NCI-H526 (cell line): ENCODE measurements around the gene KCNK7.
"Not testable (repeated sequence)": the region's sequence is repeated elsewhere in the genome, so short reads cannot be mapped to it uniquely, and the experiment has no call there.

Experiments used
- DNase-seq, 2 experiments: peaks; one replicate each; lab custom pipeline; 2025; lab: John Stamatoyannopoulos, UW

KCNK7 gene, protein sequence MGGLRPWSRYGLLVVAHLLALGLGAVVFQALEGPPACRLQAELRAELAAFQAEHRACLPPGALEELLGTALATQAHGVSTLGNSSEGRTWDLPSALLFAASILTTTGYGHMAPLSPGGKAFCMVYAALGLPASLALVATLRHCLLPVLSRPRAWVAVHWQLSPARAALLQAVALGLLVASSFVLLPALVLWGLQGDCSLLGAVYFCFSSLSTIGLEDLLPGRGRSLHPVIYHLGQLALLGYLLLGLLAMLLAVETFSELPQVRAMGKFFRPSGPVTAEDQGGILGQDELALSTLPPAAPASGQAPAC

DNA sequence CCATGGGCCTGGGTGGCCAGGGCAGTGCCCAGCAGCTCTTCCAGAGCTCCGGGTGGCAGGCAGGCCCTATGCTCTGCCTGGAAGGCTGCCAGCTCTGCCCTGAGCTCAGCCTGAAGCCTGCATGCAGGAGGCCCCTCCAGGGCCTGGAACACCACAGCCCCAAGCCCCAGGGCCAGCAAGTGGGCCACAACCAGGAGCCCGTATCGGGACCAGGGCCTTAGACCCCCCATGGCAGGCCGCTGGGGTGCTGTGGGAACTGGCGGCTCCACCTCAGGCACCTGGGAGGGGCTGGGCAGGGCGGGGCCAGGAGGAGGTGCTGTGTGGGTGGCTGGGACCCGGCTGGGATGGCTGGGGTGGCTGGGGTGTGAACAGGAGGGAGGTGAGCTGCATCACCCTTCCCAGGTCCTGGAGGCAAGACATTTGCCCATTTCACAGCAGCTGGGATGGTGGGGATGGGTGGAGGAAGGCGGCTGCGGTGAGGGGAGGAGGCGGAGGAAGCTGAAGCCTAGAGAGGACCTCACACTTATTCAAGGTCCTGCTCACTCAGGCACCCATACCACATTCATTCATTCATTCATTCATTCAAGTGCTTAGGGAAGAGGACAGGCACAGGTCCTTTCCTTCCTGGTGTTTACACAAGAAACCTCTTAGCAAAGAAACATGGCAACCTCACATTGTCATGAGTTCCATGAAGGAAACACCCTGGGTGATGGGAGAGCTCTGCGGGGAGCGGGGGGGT lies at the start of gene KCNK7:
Gene KCNK7 (minus strand): TSS at position 258 of the 739 bp plus-strand sequence. CDS start 28 bp downstream, at position 230.
- no peak for DNase-seq

DNA sequence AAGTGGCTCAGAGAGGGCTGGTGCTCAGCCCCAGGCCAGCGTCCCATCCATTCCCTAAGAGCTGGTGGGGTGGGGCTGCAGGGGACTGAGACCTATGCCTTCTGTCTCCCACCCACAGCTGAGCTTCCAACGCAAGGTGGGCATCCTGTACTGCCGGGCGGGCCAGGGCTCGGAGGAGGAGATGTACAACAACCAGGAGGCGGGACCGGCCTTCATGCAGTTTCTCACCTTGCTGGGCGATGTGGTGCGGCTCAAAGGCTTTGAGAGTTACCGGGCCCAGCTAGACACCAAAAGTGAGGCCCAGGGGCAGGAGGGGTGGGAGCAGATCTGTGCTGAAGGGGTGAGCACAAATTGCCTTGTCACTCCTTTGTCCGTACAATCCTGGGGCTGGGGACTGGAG lies 49.2 kb upstream of the KCNK7 start:
- no peak for DNase-seq

DNA sequence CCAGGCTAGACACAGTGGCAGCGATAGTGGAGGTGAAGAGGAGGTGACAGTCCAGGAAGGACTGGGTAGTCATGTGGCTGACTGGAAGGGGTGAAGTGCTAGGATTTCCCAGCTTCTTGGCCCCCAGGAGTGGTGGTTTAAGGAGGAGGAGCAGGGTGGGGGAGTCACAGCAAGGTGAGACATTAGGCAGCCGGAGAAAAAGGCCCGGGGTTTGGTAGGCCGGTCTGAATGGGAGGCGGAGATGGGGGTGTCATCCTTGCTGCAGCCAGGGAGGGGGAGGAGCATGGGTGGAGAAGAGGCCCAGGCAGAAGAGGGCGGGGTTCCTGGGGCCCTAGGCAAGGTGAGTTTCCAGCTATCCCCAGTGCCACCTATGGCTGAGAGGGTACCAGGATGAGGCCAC lies 48.4 kb upstream of the KCNK7 start:
- DNase-seq = peak in 1 of 2 experiments; percentile 36

DNA sequence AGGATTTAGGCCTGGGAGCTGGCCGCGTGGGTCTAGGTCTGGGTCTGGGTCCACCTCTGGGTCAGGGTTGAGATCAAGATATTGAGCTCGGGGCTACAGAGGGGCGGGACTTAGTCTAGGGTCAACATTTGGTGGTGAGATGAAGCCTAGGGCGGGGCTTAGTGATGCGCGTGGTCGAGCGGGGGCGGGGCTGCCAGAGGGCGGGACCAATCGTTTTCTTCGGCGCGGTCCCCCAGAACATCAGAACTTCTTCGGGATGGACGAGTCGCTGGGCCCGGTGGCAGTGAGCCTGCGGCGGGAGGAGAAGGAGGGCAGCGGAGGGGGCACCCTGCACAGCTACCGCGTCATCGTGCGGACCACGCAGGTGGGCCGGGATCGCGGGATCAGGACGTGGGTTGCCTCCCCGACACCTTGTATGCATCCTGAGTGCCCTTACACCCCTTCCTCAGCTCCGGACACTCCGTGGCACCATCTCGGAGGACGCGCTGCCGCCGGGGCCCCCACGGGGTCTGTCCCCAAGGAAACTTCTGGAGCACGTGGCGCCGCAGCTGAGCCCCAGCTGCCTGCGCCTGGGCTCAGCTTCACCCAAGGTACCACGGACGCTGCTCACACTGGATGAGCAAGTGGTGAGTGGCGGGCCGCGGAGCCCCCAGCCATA lies 46.5 kb upstream of the KCNK7 start:
- DNase-seq = no peak

DNA sequence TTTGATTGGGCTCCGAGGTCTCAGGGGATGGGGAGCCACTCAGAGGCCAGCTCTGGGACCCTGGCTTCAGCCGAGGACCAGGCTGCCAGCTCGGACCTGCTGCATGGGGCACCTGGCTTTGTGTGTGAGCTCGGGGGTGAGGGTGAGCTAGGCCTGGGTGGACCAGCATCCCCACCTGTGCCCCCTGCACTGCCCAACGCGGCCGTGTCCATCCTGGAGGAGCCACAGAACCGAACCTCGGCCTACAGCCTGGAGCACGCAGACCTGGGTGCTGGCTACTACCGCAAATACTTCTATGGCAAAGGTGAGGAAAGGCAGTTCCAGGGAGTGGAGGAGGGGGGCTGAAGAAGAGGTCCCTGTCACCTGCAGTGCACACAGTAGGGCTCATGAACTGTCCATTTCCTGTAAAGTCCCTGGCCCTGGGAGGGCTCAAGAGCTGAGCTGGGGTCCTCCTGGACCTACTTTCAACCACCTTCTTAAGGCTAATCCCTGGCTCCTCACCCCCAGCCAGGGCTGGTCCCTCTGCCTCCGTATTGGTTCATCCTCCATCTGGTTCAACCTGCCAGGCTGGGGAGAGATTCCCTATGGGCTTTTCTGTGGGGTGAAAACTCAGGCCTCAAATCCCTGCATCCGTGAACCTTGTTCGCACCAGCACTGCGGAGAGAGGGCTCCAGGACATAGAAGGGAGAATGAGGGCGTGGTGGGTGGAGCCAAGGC lies 45.9 kb upstream of the KCNK7 start:
- DNase-seq = no peak

DNA sequence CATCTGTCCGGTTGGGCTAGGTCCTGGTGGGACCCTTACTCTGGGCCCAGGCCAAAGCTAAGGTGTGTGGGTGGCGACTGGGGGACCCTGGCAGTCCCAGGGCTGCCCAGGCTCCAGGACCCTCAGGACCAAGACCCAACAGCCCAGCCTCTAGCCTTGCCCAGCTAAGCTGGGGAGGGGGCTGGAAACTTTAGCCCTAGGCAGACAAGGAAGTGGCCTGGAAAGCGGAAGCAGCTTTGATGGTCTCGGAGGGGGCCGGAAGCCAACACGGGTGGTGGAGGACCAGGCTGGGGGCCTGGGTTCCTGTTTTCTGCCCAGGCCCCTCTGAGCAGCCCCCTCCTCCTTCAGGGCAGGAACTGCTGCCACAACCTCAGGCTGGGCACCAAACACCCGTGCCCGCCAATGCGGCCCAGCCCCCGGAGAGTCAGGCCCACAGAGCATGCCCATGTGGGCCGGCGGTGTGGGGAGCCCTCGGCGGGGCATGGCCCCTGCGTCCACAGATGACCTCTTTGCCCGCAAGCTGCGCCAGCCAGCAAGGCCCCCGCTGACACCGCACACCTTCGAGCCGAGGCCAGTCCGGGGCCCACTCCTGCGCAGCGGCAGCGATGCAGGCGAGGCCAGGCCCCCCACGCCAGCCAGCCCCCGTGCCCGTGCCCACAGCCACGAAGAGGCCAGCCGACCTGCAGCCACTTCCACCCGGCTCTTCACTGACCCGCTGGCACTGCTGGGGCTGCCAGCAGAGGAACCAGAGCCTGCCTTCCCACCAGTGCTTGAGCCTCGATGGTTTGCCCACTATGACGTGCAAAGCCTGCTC lies 45.1 kb upstream of the KCNK7 start:
- DNase-seq = no peak

DNA sequence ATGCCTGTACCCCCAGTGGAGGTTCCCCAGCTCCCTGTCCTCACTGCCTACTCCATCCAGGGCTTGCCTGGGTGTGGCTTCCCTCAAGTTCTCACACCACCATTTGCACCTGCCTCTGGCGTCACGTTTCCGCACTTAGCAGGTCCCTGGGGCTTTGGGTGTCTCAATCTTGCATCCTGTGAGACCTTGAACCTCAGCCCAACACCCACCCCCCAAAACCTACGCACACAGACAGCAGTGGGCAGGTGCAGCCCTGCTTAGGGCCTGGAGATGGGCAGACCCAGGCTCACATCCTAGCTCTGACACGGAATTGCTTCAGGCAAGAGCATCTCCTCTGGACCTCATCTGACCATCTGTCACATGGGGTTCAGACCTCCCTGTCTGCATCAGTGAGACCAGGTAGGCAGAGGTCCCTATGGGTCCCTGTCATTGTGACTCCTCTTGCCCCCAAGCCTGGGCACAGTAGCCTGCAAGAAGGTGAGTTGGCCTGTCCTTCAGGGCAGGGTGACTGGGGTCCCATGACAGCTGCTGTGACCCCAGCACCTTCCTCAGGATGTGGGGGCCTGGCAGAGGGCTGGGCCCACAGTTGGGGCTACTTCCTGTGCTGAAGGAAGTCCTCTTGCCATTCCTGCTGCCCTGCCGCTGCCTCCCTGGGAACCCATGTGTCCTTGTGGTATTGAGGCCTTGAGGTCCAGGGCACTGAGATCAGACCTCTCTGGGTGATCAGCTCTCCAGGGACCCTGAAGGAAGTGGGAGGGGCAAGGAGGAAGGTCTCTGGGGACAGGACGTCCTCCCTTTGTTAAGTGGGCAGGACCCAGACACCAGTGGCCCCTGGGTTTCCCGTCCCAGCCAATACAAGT lies 44.3 kb upstream of the KCNK7 start:
- DNase-seq = peak in 1 of 2 experiments; percentile 26

DNA sequence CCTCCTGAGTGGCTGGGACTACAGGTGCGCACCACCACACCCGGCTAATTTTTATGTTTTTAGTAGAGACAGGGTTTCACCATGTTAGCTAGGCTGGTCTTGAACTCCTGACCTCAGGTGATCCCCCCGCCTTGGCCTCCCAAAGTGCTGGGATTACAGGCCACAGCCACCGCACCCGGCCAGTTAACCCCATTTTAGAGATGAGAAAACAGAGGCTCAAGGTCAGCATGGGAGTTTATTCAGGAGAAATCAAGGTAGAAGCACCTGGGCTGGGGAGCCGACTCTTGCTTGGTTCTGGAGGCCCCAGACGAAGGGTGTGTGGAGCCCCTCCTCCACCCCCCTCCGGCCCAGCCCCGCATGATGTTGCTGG lies 43.6 kb upstream of the KCNK7 start:
- DNase-seq = not testable (repeated sequence)

DNA sequence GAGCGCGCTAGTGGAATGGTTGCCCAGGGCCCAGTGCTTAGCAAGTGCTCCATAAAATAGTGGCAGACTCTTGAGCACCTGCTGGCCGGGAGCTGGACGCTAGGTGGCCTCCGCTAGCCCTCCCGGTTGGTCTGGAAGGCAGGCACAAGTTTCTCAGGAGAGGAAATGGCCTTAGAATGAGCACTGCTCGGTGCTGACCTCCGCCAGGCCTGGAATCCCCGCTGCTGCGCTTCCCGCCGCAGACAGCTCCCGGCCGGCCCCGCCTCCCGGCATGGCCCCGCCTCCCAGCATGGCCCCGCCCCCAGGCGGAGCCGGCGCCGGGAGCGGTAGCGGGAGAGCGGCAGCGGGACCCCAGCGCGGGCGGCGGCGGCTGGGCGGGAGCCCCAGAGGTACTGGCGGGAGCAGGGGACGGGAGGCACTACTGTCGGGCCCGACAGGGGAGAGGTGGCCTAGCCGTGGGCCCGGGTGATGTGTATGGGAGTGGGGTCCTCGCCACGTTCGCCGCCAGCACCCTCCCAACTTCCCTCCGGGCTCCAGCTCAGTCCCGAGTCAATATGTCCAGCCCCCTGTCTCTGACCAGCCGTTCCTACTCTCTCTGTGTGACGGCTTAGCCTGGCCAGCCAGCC lies 42.3 kb upstream of the KCNK7 start, which contains the start of gene SIPA1:
Gene SIPA1 (plus strand): TSS at position 308 of the 626 bp plus-strand sequence. CDS start 2,821 bp downstream, outside the sequence.
- DNase-seq = peak in 1 of 2 experiments; percentile 73

DNA sequence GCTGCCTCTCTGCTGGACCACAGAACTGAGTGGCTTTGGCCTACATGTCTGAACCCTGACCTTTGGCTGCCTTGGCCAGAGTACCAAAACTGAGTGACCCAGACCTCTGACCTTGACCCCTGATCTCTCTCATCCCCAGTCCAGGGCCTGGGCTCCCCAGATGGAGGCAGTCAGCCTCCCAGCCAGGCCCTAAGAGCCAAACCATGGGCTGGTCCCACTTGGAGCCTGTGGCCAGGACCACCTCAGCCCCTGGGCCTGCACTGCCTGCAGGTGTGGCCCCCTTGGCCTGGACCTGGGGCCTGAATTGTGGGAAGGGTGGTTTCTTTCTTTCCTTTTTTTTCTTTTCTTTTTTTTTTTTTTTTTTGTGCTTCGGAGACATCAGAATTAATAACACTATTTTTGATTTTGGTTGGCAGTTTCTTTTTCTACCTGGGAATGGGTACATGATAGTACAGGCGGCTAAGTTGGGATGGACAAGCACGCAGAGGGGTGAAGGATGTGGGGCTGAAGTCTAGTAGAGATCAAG lies 41.5 kb upstream of the KCNK7 start:
- DNase-seq = no peak

DNA sequence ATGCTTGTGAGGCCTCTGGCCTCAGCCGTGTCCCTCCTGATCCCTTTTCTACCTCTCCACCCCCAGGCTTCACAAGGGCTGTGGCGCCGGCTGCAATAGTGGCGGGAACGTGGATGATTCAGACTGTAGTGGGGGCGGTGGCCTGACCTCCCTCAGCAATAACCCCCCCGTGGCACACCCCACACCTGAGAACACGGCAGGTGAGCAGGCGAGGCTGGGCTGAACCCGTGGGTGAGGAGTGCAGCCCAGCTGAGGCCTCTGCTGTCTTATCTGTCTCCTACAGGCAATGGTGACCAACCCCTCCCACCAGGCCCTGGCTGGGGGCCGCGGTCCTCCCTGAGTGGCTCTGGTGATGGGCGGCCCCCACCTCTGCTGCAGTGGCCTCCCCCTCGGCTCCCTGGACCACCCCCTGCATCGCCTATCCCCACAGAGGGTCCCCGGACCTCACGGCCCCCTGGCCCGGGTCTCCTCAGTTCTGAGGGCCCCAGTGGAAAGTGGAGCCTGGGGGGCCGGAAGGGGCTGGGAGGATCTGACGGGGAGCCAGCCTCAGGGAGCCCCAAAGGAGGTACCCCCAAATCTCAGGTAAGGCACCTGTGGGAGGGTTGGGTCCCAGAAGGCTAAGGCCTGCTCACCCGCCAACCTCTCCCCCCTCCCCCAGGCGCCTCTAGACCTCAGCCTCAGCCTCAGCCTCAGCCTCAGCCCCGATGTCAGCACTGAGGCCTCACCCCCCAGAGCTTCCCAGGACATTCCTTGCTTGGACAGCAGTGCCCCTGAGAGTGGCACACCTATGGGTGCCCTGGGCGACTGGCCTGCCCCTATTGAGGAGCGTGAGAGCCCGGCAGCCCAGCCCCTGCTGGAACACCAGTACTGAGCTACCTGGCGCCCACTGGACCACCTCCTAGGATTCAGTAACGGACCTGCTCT lies 40.8 kb upstream of the KCNK7 start:
- no peak for DNase-seq

DNA sequence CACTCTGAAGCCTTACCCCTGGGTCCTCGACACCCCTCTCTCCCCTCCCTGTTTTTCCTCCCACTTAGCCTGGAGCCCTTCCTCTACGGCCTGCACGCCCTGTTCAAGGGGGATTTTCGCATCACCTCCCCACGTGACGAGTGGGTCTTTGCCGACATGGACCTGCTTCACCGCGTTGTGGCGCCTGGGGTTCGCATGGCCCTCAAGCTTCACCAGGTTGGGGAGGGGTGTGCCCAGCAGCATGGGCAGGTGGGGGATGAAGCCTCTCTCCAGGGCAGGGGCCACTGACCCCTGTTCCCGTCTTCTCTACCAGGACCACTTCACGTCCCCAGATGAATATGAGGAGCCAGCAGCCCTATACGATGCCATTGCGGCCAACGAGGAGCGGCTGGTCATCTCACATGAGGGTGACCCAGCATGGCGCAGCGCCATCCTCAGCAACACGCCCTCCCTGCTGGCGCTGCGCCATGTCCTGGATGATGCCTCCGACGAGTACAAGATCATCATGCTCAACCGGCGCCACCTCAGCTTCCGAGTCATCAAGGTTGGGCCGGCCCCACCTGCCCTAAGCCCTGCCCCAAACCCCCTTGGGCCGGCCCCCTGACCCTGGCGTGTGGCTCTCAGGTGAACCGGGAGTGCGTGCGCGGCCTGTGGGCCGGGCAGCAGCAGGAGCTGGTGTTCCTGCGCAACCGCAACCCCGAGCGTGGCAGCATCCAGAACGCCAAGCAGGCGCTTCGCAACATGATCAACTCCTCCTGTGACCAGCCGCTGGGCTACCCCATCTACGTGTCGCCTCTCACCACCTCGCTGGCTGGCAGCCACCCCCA lies 39.5 kb upstream of the KCNK7 start:
- no peak for DNase-seq

DNA sequence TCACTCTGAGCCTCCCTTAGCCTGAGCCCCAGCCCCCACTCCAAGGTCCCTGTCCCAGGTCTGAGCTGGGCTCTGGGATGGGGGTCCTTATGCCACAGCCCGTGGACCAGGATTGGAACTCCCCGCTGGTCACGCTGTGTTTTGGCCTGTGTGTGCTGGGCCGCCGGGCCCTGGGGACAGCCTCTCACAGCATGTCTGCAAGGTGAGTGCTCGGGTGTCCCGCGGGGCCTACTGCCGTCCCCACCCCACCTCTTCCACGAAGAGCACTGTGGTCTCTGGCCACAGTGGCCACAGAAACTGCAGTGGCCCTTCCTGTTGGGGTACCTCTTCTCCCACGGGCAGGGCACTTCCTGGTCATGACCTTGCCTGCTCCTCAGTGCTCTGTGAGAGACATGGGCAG lies 38.8 kb upstream of the KCNK7 start:
- DNase-seq = no peak

DNA sequence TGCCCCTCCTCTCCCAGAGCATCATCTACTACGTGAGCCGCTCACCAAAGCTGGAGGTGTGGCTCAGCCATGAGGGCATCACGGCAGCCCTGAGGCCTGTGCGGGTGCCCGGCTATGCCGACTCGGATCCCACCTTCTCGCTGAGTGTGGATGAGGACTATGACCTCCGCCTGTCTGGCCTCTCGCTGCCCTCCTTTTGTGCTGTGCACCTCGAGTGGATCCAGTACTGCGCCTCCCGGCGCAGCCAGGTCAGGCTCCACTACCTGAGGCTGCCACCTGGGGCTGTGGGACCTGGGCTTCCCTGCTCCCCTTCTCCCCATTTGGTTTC lies 38.5 kb upstream of the KCNK7 start:
- DNase-seq = no peak

DNA sequence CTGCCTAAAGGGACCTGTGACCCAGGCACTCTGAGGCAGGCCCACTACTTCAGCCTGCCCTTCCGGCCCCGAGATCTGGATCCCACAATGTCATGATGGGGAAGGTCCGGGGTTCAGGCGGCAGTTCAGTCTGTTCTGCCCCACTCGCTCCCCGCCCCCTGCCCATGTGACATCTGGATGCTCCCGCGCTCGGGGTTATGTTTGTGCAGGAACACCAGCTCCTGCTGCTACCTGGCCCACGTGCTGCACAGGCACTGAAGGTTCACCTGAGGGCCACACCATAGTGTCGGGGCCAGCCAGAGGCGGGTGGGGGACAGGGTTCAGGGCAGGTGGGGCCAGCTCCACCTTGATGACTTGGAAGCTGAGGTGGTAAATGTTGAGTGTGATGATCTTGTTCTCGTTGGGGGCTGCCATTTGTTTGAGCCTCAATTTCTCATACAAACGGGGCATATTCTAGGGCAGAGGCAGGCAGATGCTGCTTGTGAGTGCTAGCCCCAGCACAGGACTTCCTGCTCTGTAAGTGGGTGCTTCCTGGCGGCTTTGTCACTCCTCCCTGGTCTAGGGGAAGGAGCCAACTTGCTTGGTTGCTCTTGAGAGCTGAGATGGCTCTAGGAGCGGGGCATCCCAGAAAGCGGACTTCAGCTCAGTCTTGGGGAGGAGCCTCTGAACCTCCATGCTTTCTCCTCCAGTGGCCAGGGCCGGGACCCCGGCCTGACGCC lies 37.9 kb upstream of the KCNK7 start:
- no peak for DNase-seq

DNA sequence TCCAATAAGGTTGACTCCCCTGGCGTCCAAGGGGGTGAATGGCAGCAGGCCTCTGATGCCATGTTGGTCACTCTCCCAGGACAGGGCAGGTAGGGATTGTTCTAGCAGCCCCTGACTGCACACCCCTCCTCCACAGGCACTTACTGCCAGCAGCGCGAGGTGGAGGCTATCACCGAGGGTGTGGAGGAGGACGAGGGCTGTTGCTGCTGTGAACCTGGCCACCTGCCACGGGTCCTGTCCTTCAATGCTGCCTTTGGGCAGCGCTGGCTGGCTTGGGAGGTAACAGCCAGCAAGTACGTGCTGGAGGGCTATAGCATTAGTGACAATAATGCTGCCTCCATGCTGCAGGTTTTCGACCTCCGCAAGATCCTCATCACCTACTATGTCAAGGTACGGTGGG lies 34.6 kb upstream of the KCNK7 start:
- DNase-seq = no peak

DNA sequence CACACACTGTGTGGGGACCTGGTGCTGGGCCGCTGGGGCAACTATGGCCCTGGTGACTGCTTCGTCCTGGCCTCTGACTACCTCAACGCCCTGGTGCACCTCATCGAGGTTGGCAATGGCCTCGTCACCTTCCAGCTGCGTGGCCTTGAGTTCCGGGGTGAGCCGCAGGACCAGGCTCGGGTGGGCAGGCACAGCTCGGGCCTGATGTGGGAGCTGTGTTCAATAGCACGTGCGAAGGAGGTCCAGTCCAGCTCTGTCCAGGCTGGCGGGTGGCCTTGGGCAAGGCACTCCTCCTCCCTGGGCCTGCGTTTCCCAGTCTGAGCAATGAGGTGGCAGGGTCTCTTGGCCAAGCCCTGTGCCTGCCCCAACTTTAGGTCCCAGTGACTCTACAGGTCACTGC lies 34.0 kb upstream of the KCNK7 start:
- no peak for DNase-seq
